ENCODE results near the gene SPATA7.

GRCh38 chr14:88478931-88479330 lies 93.5 kb downstream of the SPATA7 start:
- TF ChIP-seq CTCF (IDR thresholded peaks at IDR 0.05) (no peak), POLR2A (IDR thresholded peaks at IDR 0.05; ENCODE audit: low read length) (no peak), REST (IDR thresholded peaks at IDR 0.05) (no peak), MAZ (IDR thresholded peaks at IDR 0.05; ENCODE audit: borderline replicate concordance, low read depth, low read length) (no peak)

All from A549 (cell line).